HG03575 (cell line): ENCODE results near the gene TRAPPC4.
"Not testable (repeated sequence)": the region's sequence is repeated elsewhere in the genome, so short reads cannot be mapped to it uniquely, and the experiment has no call there.

Experiments
- ATAC-seq: cut with Tn5 transposase; IDR thresholded peaks from one replicate; pipeline ENCODE4 v1.9.1; 2021; ENCODE audit not compliant: unreplicated experiment, insufficient number of reproducible peaks, low FRiP score; ENCODE audit errors: extremely low read depth

The TRAPPC4 gene

GRCh38 chr11:119056421-119056999, 37.9 kb downstream of the TRAPPC4 start:
- ATAC-seq, result no peak

GRCh38 chr11:119057000-119057769, 38.6 kb downstream of the TRAPPC4 start, which contains the start of gene HYOU1:
HYOU1 (minus strand) TSS chr11:119057205; CDS start chr11:119056160, 1,045 bp downstream.
- ATAC-seq, result peak; percentile 42

GRCh38 chr11:119059128-119059527, 40.6 kb downstream of the TRAPPC4 start:
- ATAC-seq, result not testable (repeated sequence)

- no peak for ATAC-seq
Observed at GRCh38 chr11:119061256-119061655, 42.7 kb downstream of the TRAPPC4 start.

- no peak for ATAC-seq
Observed at GRCh38 chr11:119062779-119063178, 44.2 kb downstream of the TRAPPC4 start.

GRCh38 chr11:119065369-119065768, 46.8 kb downstream of the TRAPPC4 start:
- no peak for ATAC-seq

GRCh38 chr11:119067371-119068222, 49.0 kb downstream of the TRAPPC4 start, which contains the start of gene VPS11:
VPS11 (plus strand) TSS chr11:119067818; CDS start chr11:119067824, 6 bp downstream.
- ATAC-seq, result peak; percentile 59
